HEK293 (cell line): ENCODE measurements around the gene SH3RF3.

Source experiments
- BCL11A ChIP-seq: fragments of 450-650 bp; formaldehyde crosslinking; IDR thresholded peaks from 2 replicates; pipeline ENCODE4 v1.5.1; 2016; ENCODE audit warnings: low read depth, missing biosample characterization, missing genetic modification characterization
- BCL11B ChIP-seq: fragments of 450-650 bp; formaldehyde crosslinking; IDR thresholded peaks from 2 replicates; pipeline ENCODE4 v1.5.1; 2016; ENCODE audit warnings: low read depth, missing biosample characterization, missing genetic modification characterization
- CTCF ChIP-seq: fragments of 450-650 bp; formaldehyde crosslinking; IDR thresholded peaks from 2 replicates; pipeline ENCODE4 v1.5.1; 2016; ENCODE audit warnings: missing biosample characterization, missing genetic modification characterization
- REPIN1 ChIP-seq: fragments of 450-650 bp; formaldehyde crosslinking; IDR thresholded peaks from 2 replicates; pipeline ENCODE4 v1.5.1; 2017; ENCODE audit warnings: missing biosample characterization, missing genetic modification characterization, low read depth
- WT1 ChIP-seq: fragments of 450-650 bp; formaldehyde crosslinking; IDR thresholded peaks from 2 replicates; pipeline ENCODE4 v1.5.1; 2016; ENCODE audit warnings: missing biosample characterization, missing genetic modification characterization
- ZBTB17 ChIP-seq: fragments of 450-650 bp; formaldehyde crosslinking; IDR thresholded peaks from 2 replicates; pipeline ENCODE4 v1.5.1; 2016; ENCODE audit warnings: missing biosample characterization, missing genetic modification characterization
- ZBTB7A ChIP-seq: fragments of 450-650 bp; formaldehyde crosslinking; IDR thresholded peaks from 2 replicates; pipeline ENCODE4 v1.5.1; 2016; ENCODE audit warnings: low read depth, missing biosample characterization, missing genetic modification characterization
- ZEB2 ChIP-seq: fragments of 450-650 bp; formaldehyde crosslinking; IDR thresholded peaks from 2 replicates; pipeline ENCODE4 v1.5.1; 2016; ENCODE audit warnings: missing biosample characterization, missing genetic modification characterization
- ZNF175 ChIP-seq: fragments of 450-650 bp; formaldehyde crosslinking; IDR thresholded peaks from 2 replicates; pipeline ENCODE4 v1.5.1; 2016; ENCODE audit warnings: missing biosample characterization, missing genetic modification characterization
- ZNF292 ChIP-seq: fragments of 450-650 bp; formaldehyde crosslinking; IDR thresholded peaks from 2 replicates; pipeline ENCODE4 v1.5.1; 2016; ENCODE audit warnings: low read depth, missing biosample characterization, missing genetic modification characterization, borderline replicate concordance
- ZNF510 ChIP-seq: fragments of 450-650 bp; formaldehyde crosslinking; IDR thresholded peaks from 2 replicates; pipeline ENCODE4 v1.5.1; 2018; ENCODE audit warnings: mild to moderate bottlenecking, missing genetic modification characterization, missing biosample characterization; ENCODE audit not compliant: insufficient replicate concordance
- ZNF629 ChIP-seq: fragments of 450-650 bp; formaldehyde crosslinking; IDR thresholded peaks from 2 replicates; pipeline ENCODE4 v1.5.1; 2017; ENCODE audit warnings: missing biosample characterization, missing genetic modification characterization
- ZNF791 ChIP-seq: fragments of 450-650 bp; formaldehyde crosslinking; IDR thresholded peaks from 2 replicates; pipeline ENCODE4 v1.5.1; 2016; ENCODE audit warnings: missing biosample characterization, missing genetic modification characterization
- TF ChIP-seq, protein P1 (sequence below): fragments of 450-650 bp; IDR thresholded peaks from 2 replicates; pipeline ENCODE4 v1.5.1; 2018; ENCODE audit warnings: missing biosample characterization, missing genetic modification characterization

GRCh38 chr2:109538546-109538945, 409.5 kb downstream of the SH3RF3 start:
- no peak for TF ChIP-seq ZBTB7A (tag by site-specific recombination)
- TF ChIP-seq CTCF (tag by site-specific recombination) = no peak
- TF ChIP-seq, protein P1, sequence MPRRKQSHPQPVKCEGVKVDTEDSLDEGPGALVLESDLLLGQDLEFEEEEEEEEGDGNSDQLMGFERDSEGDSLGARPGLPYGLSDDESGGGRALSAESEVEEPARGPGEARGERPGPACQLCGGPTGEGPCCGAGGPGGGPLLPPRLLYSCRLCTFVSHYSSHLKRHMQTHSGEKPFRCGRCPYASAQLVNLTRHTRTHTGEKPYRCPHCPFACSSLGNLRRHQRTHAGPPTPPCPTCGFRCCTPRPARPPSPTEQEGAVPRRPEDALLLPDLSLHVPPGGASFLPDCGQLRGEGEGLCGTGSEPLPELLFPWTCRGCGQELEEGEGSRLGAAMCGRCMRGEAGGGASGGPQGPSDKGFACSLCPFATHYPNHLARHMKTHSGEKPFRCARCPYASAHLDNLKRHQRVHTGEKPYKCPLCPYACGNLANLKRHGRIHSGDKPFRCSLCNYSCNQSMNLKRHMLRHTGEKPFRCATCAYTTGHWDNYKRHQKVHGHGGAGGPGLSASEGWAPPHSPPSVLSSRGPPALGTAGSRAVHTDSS (tag by site-specific recombination) = no peak
- no peak for TF ChIP-seq ZNF292
- TF ChIP-seq ZNF175 = no peak
- TF ChIP-seq ZBTB17 (tag by site-specific recombination) = no peak
- no peak for TF ChIP-seq ZNF629 (tag by site-specific recombination)
- no peak for TF ChIP-seq WT1
- no peak for TF ChIP-seq ZNF510 (tag by site-specific recombination)
- TF ChIP-seq ZNF791 (tag by site-specific recombination) = no peak
- TF ChIP-seq BCL11B (tag by site-specific recombination) = no peak
- no peak for TF ChIP-seq BCL11A (tag by site-specific recombination)
- TF ChIP-seq REPIN1 (tag by site-specific recombination) = no peak
- no peak for TF ChIP-seq ZEB2
